Thoracic aorta (tissue), 2 donors: ENCODE measurements around the gene IFITM2. TPM values are rescaled to one million over a fixed set of nuclear protein-coding genes. Genes with fewer than 3 reads are reported as not detected.

ENCODE experiments used
- ATAC-seq: fragments of 150-250 bp; one replicate; pipeline ENCODE4 v1.8.0; 2017; ENCODE audit warnings: low read depth; ENCODE audit not compliant: insufficient number of reproducible peaks, low FRiP score
- DNase-seq: peaks from one replicate; pipeline ENCODE4 v3.0.0-alpha.2; 2020; ENCODE audit warnings: low spot score
- H3K27ac ChIP-seq, 2 donors: fragments of 200-600 bp; sonication (generic); 1 replicate in 1 of 2; 2 replicates in 1 of 2; pipeline ENCODE4 v1.5.1; 2016; ENCODE audit warnings: mild to moderate bottlenecking in 2 of 2, moderate library complexity in 2 of 2
- H3K27me3 ChIP-seq: fragments of 200-600 bp; sonication (generic); replicated peaks from 2 replicates; pipeline ENCODE4 v1.6.0; 2016; ENCODE audit warnings: mild to moderate bottlenecking; ENCODE audit not compliant: insufficient read depth
- H3K36me3 ChIP-seq: fragments of 200-600 bp; sonication (generic); one replicate; pipeline ENCODE4 v1.5.1; 2016
- H3K4me1 ChIP-seq, 2 donors: fragments of 200-600 bp; sonication (generic); 1 replicate in 1 of 2; 2 replicates in 1 of 2; pipeline versions ENCODE4 v1.5.1 to v1.6.0; 2016; ENCODE audit warnings: low read depth in 2 of 2, mild to moderate bottlenecking in 1 of 2; ENCODE audit not compliant: control insufficient read depth in 1 of 2
- H3K4me3 ChIP-seq: fragments of 200-600 bp; sonication (generic); 2 replicates; pipeline ENCODE4 v1.5.1; 2016; ENCODE audit warnings: mild to moderate bottlenecking
- H3K9me3 ChIP-seq: fragments of 200-600 bp; sonication (generic); 2 replicates; pipeline ENCODE4 v1.5.1; 2016
- CTCF ChIP-seq: fragments of 200-600 bp; sonication (generic); IDR thresholded peaks from one replicate; pipeline ENCODE4 v1.5.1; 2019; ENCODE audit warnings: antibody characterized with exemption
- total RNA-seq, 2 donors: library from RNA; depleted of rRNA; stranded (reverse); fragments of >200 nt; gene quantifications; one replicate each; pipeline versions ENCODE4 v1.1.0 to v1.2.3, GENCODE V29; 2016

Gene IFITM2
- total RNA-seq, 2 donors from 2014 or later: 275 to 477 TPM

GRCh38 chr11:269146-269890 lies 38.3 kb upstream of the IFITM2 start:
- Histone ChIP-seq H3K27me3 (no peaks in the 10 kb centered on the region), H3K9me3 (peaks cover 6% of the 10 kb centered on the region), H3K4me1 (no peaks in the 10 kb centered on the region), H3K36me3 (no peaks in the 10 kb centered on the region), H3K27ac (peak overlapping the region in 1 of 2 donors; percentile 55), H3K4me3 (peak overlapping the region; percentile 52)
- TF ChIP-seq CTCF: no peak
- ATAC-seq (peak; percentile 16), DNase-seq (no peak)

GRCh38 chr11:270451-271318 lies 36.9 kb upstream of the IFITM2 start:
- Histone ChIP-seq H3K27ac (no peak overlapping the region), H3K4me3 (no peak overlapping the region), H3K27me3 (no peaks in the 10 kb centered on the region), H3K9me3 (peaks cover 6% of the 10 kb centered on the region), H3K36me3 (no peaks in the 10 kb centered on the region), H3K4me1 (no peaks in the 10 kb centered on the region)
- DNase-seq: no peak
- TF ChIP-seq CTCF: no peak
- ATAC-seq: no peak

- ATAC-seq: no peak
- H3K27ac ChIP-seq: no peak overlapping the region
These were observed 36.3 kb upstream of the IFITM2 start for GRCh38 chr11:271319-271715.

GRCh38 chr11:272195-272930 lies 35.3 kb upstream of the IFITM2 start:
- TF ChIP-seq CTCF: no peak
- no peak for DNase-seq
- H3K4me1 ChIP-seq: no peaks in the 10 kb centered on the region
- no peak for ATAC-seq
- H3K4me3 ChIP-seq: no peak overlapping the region
- no peak overlapping the region for H3K27ac ChIP-seq
- H3K27me3 ChIP-seq: no peaks in the 10 kb centered on the region
- H3K36me3 ChIP-seq: no peaks in the 10 kb centered on the region
- H3K9me3 ChIP-seq: no peaks in the 10 kb centered on the region

More at GRCh38 chr11:271319-271715, 36.3 kb upstream of the IFITM2 start:
- Histone ChIP-seq H3K4me1 (no peaks in the 10 kb centered on the region), H3K27me3 (no peaks in the 10 kb centered on the region), H3K36me3 (no peaks in the 10 kb centered on the region), H3K9me3 (no peaks in the 10 kb centered on the region), H3K4me3 (no peak overlapping the region)
- no peak for DNase-seq
- TF ChIP-seq CTCF: no peak

GRCh38 chr11:272931-273198 lies 34.8 kb upstream of the IFITM2 start:
- TF ChIP-seq CTCF: no peak
- Histone ChIP-seq H3K27me3 (no peaks in the 10 kb centered on the region), H3K4me1 (no peaks in the 10 kb centered on the region), H3K9me3 (no peaks in the 10 kb centered on the region), H3K27ac (no peak overlapping the region), H3K4me3 (no peak overlapping the region), H3K36me3 (no peaks in the 10 kb centered on the region)
- DNase-seq: no peak
- ATAC-seq: no peak
